ENCODE data around the gene ZNF76. TPM values are rescaled to one million over a fixed set of nuclear protein-coding genes. Genes with fewer than 3 reads are reported as not detected.
"Not testable (repeated sequence)": the region's sequence is repeated elsewhere in the genome, so short reads cannot be mapped to it uniquely, and the experiment has no call there.

Gene ZNF76
- total RNA-seq, 3 donors from 2014 or later = 22.9 to 24.3 (median 24.1) TPM

DNA sequence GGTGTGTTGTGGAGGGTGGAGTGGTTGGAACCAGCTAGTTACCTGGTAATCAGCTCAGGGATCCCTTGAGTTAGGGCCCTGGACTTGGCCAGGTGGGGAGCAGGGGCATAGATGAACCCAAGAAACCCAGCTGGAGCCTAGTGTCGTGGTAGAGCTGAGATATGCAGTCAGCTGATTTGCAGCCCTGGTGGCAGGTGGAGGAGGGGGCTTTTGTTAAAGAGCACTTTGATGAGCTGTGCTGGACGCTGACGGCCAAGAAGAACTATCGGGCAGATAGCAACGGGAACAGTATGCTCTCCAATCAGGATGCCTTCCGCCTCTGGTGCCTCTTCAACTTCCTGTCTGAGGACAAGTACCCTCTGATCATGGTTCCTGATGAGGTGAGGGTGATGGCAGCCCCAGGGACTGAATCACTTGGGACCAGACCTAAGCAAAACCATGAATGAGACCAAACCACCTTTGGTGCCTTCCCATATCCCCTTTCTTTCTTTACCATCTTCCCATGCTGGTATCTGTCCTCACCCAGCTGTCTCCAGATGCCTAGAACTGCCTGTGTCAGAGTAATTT, 50.8 kb downstream of the ZNF76 start:
- H3K36me3 Mint-ChIP-seq (ENCODE audit: insufficient read depth) = peaks cover 35% of the 10 kb centered on the region
- H3K27me3 Mint-ChIP-seq (ENCODE audit: low read depth) = no peaks in the 10 kb centered on the region
- ATAC-seq (peak; percentile 66 to 67), DNase-seq (no peak)
- no peaks in the 10 kb centered on the region for H3K9me3 Mint-ChIP-seq
- H3K4me1 Mint-ChIP-seq (ENCODE audit: low read depth) = peaks cover 87% of the 10 kb centered on the region
- peak overlapping the region; percentile 67 for H3K4me3 Mint-ChIP-seq

DNA sequence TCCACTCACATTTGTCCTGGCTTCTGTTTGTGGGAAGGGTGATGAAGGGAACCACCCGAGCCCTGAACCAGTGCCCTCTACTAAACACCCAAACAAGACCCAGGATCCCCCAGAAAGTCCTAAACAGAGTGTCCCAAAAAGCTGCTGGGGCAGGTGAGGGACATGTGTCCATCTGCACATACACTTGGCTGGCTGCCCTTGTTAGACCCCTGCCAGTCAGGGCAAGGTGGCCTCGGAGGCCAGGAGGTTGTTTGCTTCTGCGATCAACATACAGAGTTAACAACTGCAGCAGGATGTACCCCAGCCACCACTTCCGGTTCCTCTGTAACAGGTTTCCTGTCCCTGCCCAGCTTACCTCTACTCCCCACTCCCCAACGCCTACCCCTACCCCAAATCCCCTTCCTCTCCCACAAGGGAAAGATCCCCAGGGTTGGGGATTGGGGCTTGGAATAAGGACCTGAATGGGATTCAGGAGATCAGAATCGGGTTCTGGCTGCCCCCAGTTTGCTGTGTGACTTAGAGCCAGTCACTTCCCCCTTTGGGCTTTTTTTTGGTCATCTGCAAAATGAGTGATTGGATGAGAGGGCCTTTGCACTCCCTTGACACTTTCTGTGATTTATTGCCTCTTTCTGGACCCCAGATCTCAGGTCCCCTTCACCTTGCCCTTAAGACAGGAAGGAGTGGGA, 52.0 kb downstream of the ZNF76 start:
- H3K36me3 Mint-ChIP-seq (ENCODE audit: insufficient read depth) = peaks cover 36% of the 10 kb centered on the region

DNA sequence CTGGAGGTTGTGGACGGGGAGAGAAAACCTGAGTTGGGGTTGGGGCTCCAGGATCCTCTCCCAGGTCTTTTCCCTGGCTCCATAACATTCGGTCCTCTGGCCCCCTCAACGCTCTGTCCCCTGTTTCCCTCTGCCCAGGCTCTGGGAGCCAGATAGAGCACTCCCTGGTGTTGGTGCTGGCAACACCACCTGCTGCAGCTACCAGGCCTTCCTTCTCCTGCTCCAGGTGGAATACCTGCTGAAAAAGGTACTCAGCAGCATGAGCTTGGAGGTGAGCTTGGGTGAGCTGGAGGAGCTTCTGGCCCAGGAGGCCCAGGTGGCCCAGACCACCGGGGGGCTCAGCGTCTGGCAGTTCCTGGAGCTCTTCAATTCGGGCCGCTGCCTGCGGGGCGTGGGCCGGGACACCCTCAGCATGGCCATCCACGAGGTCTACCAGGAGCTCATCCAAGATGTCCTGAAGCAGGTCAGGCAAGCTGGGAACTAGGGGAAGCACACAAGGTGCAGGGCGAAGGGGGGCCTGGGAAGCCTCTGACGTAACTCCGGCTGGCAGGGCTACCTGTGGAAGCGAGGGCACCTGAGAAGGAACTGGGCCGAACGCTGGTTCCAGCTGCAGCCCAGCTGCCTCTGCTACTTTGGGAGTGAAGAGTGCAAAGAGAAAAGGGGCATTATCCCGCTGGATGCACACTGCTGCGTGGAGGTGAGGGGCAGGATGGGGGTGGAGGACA, 52.7 kb downstream of the ZNF76 start:
- peak overlapping the region; percentile 67 for H3K4me3 Mint-ChIP-seq
- peaks cover 85% of the 10 kb centered on the region for H3K4me1 Mint-ChIP-seq (ENCODE audit: low read depth)
- ATAC-seq (no peak), DNase-seq (no peak)
- H3K27me3 Mint-ChIP-seq (ENCODE audit: low read depth) = no peaks in the 10 kb centered on the region
- H3K9me3 Mint-ChIP-seq = no peaks in the 10 kb centered on the region
- H3K36me3 Mint-ChIP-seq (ENCODE audit: insufficient read depth) = peaks cover 36% of the 10 kb centered on the region

More for the DNA sequence above, 52.0 kb downstream of the ZNF76 start:
- ATAC-seq (peak; percentile 61), DNase-seq (peak; percentile 45)
- Mint-ChIP-seq H3K27me3 (ENCODE audit: low read depth) (no peaks in the 10 kb centered on the region), H3K9me3 (no peaks in the 10 kb centered on the region), H3K4me3 (peak overlapping the region; percentile 67), H3K4me1 (ENCODE audit: low read depth) (peaks cover 89% of the 10 kb centered on the region)

DNA sequence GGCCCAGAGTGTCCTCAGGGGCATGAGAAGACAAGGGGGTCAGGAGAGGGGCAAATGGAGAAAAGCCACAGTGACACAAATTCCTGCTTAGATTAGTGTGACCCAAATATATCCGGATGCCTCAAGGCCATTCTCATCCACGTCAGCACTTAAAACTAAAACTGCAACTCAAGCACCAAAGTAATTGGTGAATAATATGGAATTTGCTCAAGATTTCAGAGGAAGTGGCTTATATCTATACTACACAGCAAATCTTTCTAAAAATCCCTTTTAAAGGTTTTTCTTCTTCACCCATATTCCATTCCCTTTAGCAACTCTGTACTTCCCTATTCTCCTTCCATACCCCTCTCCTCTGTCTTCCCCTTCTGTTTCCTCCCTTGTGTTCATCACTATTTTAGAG, 53.3 kb downstream of the ZNF76 start:
- ATAC-seq (no peak), DNase-seq (no peak)
- Mint-ChIP-seq H3K4me1 (ENCODE audit: low read depth) (peaks cover 82% of the 10 kb centered on the region), H3K36me3 (ENCODE audit: insufficient read depth) (peaks cover 35% of the 10 kb centered on the region), H3K4me3 (peak overlapping the region; percentile 29), H3K27me3 (ENCODE audit: low read depth) (no peaks in the 10 kb centered on the region), H3K9me3 (no peaks in the 10 kb centered on the region)

DNA sequence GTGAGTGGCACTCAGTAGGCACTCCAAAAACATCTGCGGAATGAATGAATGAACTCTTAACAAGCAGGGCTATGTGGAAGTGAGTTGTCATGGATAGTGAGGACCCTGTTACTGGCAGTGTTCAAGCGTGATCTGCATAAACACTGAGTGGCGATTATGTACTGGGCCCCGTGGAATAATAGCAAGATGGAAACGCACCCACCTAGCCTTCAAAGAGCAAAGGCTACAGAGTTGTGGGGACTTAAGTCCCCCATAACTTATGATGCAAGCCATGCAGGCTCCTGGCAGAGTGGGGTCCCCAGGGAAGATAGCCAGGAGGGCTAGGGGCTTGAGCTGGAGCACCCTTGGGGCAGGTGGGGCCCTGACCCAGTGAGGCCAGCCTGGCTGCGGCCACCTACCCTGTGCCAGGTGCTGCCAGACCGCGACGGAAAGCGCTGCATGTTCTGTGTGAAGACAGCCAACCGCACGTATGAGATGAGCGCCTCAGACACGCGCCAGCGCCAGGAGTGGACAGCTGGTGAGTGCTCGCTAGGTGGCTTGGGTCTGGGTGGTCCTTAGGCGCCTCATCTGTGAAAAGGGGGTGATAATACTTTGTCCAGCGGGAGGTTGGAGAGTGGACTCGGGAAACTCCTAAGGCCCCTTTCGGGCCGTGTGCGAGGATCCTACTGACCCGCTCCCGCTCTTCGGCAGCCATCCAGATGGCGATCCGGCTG, 58.1 kb downstream of the ZNF76 start:
- DNase-seq (no peak), ATAC-seq (no peak)
- Mint-ChIP-seq H3K4me3 (no peak overlapping the region), H3K4me1 (ENCODE audit: low read depth) (peaks cover 44% of the 10 kb centered on the region), H3K9me3 (no peaks in the 10 kb centered on the region), H3K27me3 (ENCODE audit: low read depth) (no peaks in the 10 kb centered on the region), H3K36me3 (ENCODE audit: insufficient read depth) (peaks cover 48% of the 10 kb centered on the region)

DNA sequence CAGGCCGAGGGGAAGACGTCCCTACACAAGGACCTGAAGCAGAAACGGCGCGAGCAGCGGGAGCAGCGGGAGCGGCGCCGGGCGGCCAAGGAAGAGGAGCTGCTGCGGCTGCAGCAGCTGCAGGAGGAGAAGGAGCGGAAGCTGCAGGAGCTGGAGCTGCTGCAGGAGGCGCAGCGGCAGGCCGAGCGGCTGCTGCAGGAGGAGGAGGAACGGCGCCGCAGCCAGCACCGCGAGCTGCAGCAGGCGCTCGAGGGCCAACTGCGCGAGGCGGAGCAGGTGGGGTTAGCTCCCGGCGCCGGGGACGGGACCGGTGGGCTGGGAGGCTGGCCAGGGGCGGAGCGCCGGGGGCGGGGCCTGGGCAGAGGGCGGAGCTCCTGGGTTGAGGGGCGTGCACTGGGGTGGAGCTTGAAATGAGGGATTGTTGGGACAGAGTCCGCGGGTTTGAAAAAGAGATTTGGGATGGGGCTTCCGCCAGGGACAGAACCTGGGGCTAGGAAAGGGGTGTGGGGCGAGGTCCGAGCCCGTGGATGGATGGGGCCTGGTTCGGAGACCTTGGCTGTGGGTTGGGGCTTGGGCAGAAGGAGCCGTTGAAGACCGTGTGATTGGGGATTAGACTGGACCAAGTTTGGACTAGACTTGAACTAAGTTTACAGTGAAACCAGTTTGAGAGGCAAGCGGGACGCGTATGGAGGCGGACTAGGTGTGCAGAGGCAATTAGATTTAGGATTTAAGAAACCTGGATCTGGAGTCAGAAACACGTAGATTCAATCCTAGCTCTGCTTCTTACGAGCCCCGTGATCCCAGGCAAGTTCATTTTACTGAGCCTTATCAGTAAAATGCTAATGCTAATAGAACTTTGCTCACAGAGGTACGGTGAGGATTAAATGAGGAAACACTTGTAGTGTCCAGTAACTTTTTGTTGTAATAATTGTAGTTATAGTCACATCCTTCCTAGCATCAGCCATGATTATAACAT, 58.9 kb downstream of the ZNF76 start:
- peaks cover 38% of the 10 kb centered on the region for H3K4me1 Mint-ChIP-seq (ENCODE audit: low read depth)
- no peak overlapping the region for H3K4me3 Mint-ChIP-seq
- ATAC-seq (no peak), DNase-seq (no peak)
- peaks cover 50% of the 10 kb centered on the region for H3K36me3 Mint-ChIP-seq (ENCODE audit: insufficient read depth)
- no peaks in the 10 kb centered on the region for H3K27me3 Mint-ChIP-seq (ENCODE audit: low read depth)
- H3K9me3 Mint-ChIP-seq = no peaks in the 10 kb centered on the region

DNA sequence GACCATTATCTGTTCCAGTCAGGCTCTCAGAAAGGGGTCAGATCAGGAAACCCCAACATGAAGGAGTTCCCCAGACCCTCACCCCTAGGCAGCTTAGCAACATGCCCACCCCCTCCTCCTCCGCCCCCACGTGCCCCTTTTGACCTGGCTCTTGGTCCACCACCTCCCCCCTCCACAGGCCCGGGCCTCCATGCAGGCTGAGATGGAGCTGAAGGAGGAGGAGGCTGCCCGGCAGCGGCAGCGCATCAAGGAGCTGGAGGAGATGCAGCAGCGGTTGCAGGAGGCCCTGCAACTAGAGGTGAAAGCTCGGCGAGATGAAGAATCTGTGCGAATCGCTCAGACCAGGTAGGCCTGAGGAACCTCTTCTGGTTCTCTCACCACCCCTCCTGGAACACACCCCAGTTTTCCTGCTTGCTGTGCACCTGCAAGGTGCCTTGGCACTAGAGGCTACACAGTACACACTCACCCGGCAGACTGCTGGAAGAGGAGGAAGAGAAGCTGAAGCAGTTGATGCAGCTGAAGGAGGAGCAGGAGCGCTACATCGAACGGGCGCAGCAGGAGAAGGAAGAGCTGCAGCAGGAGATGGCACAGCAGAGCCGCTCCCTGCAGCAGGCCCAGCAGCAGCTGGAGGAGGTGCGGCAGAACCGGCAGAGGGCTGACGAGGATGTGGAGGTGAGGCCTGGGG, 60.0 kb downstream of the ZNF76 start:
- Mint-ChIP-seq H3K9me3 (no peaks in the 10 kb centered on the region), H3K4me3 (no peak overlapping the region), H3K27me3 (ENCODE audit: low read depth) (no peaks in the 10 kb centered on the region), H3K4me1 (ENCODE audit: low read depth) (peaks cover 28% of the 10 kb centered on the region), H3K36me3 (ENCODE audit: insufficient read depth) (peaks cover 46% of the 10 kb centered on the region)
- ATAC-seq = no peak
- DNase-seq = no peak

DNA sequence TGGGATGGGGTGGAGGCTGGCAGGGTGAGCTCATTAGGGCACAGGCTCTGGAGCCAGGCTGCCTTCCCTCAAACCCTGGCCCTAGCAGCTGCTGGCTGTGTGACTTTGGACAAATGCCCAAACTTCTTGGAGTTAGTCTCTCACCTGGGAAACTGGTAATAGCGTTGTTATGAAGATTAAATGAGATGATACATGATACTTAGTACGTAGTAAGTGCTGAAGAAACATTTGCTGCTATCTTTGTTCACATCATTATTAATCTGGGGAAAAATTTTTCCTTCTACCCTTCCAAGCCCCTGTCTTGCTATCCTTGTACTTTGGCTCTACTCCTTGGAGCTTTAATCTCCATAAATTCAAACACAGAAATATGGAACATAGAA, 60.5 kb downstream of the ZNF76 start:
- H3K36me3 Mint-ChIP-seq (ENCODE audit: insufficient read depth) = peaks cover 43% of the 10 kb centered on the region
- no peak for DNase-seq
- H3K27me3 Mint-ChIP-seq (ENCODE audit: low read depth) = no peaks in the 10 kb centered on the region
- ATAC-seq = no peak
- H3K4me3 Mint-ChIP-seq = no peak overlapping the region
- no peaks in the 10 kb centered on the region for H3K9me3 Mint-ChIP-seq
- peaks cover 22% of the 10 kb centered on the region for H3K4me1 Mint-ChIP-seq (ENCODE audit: low read depth)

DNA sequence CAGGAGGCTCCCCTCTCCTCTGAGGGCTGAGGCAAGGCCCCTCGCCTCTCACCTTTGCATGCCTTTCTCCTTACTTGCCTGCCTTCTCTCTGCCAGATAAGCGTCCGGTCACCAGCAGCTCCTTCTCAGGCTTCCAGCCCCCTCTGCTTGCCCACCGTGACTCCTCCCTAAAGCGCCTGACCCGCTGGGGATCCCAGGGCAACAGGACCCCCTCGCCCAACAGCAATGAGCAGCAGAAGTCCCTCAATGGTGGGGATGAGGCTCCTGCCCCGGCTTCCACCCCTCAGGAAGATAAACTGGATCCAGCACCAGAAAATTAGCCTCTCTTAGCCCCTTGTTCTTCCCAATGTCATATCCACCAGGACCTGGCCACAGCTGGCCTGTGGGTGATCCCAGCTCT, 61.6 kb downstream of the ZNF76 start:
- H3K4me3 Mint-ChIP-seq = no peak overlapping the region
- DNase-seq (no peak), ATAC-seq (no peak)
- no peaks in the 10 kb centered on the region for H3K27me3 Mint-ChIP-seq (ENCODE audit: low read depth)
- H3K36me3 Mint-ChIP-seq (ENCODE audit: insufficient read depth) = peaks cover 43% of the 10 kb centered on the region
- H3K9me3 Mint-ChIP-seq = no peaks in the 10 kb centered on the region
- peaks cover 16% of the 10 kb centered on the region for H3K4me1 Mint-ChIP-seq (ENCODE audit: low read depth)

DNA sequence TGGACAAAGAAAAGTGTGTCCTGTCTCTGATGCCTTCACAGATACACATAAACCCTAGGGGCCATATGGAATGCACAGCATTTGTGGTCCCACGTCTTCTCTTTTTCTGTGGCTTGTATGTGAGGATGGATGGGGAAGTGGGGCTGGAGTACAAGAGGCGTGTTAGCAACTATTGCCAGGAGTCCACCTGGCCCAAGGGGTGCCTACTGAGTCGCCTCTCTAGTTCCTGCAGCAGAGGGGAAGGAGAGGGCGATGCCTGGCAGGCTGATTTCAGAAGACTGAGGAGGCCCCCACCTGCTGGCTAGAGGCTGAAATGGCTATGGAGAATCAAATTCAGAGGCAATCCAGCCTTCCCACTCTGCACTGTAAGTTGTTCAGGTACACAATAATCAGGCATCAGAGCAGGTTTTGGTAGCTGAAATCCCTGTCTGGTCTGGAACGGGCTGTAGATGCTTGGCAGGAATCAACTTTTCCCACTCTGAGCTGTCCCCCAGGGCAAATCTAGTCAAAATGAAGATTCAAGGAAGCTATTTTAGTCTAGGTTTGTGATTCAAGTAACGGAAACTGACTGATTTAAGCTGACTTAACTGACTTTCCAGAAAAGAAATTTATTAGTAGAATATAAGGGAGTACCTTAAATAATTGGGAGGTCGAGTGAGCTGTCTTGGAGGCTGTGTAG, 68.0 kb downstream of the ZNF76 start:
- Mint-ChIP-seq H3K4me3 (no peak overlapping the region), H3K4me1 (ENCODE audit: low read depth) (peaks cover 18% of the 10 kb centered on the region), H3K36me3 (ENCODE audit: insufficient read depth) (peaks cover 7% of the 10 kb centered on the region), H3K9me3 (no peaks in the 10 kb centered on the region), H3K27me3 (ENCODE audit: low read depth) (no peaks in the 10 kb centered on the region)
- ATAC-seq (peak; percentile 90), DNase-seq (peak; percentile 72)

DNA sequence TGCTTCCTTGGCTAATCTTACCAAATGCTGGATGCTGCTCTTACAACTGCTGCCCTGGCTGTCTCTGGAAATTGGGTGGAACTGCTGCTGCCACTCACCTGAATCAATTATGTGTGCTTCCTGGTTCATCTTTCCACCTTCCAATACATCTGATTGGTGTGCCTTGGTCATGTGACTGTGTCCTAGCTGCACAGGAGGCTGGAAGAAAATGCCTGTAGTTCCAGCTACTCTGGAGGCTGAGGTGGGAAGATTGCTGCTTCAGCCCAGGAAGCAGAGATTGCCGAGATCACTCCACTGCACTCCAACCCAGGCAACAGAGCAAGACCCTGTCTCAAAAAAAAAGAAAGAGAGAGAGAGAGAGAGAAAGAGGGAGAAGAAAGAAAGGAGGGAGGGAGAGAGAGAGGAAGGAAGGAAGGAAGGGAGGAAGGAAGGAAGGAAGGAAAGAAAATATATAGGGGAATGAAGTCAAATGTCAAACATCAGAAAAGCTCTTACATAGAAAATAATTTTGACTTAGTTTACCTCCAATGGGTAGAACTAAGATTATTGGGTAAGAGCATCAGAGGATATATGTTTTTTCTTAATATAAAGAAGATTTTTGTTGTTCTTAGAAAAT, 68.7 kb downstream of the ZNF76 start:
- Mint-ChIP-seq H3K36me3 (ENCODE audit: insufficient read depth) (peaks cover 4% of the 10 kb centered on the region), H3K4me3 (no peak overlapping the region), H3K4me1 (ENCODE audit: low read depth) (peaks cover 20% of the 10 kb centered on the region), H3K9me3 (no peaks in the 10 kb centered on the region), H3K27me3 (ENCODE audit: low read depth) (no peaks in the 10 kb centered on the region)
- ATAC-seq = no peak
- no peak for DNase-seq

DNA sequence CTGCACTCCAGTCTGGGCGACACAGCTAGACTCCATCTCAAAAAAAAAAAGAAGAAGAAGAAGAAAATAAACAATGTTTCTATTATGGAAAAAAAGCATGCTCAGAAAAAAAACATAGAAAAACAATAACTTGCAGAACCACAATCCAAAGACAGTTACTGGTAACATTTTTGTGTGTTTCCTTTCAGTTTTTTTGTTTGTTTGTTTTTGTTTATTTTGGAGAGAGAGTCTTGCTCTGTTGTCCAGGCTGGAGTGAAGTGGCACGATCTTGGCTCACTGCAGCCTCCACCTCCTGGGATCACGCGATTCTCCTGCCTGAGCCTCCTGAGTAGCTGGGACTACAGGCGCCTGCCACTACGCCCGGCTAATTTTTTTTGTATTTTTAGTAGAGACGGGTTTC, 69.4 kb downstream of the ZNF76 start:
- not testable (repeated sequence) for H3K36me3 Mint-ChIP-seq (ENCODE audit: insufficient read depth)

More for the DNA sequence above, 69.4 kb downstream of the ZNF76 start:
- peaks cover 20% of the 10 kb centered on the region for H3K4me1 Mint-ChIP-seq (ENCODE audit: low read depth)
- not testable (repeated sequence) for ATAC-seq; H3K4me3 Mint-ChIP-seq; H3K9me3 Mint-ChIP-seq; DNase-seq; H3K27me3 Mint-ChIP-seq (ENCODE audit: low read depth)
